ENCODE measurements around the gene PRDM16.

Gene PRDM16

DNA sequence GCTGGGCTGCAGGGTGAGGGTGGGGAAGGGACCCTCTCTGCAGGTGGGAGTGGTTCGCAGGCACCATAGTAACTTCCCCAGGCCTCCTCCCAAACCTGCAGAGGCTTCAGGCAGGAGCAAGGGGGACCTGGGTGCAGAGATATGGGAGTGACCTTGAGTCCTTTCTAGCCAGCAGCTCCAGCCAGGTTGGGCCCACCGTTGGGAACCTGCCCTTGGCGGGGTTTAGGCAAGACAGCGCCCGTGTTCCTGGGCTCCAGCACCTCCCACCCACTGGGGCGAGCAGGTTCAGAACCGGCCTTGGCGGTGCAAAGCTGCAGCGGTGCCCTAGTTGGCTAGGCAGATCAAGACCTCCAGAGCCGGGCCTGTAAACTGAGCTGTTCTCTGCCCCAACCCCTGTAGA lies 2.2 kb upstream of the PRDM16 start:
- no peak for ATAC-seq
- no peak for TF ChIP-seq SNAI2 (CRISPR knock-in tag; IDR thresholded peaks at IDR 0.05)
- no peak for TF ChIP-seq RARB (CRISPR knock-in tag; IDR thresholded peaks at IDR 0.05)
- TF ChIP-seq BACH2 (CRISPR knock-in tag; IDR thresholded peaks at IDR 0.05; ENCODE audit: borderline replicate concordance): no peak
- TF ChIP-seq GLIS3 (CRISPR knock-in tag; IDR thresholded peaks at IDR 0.05): no peak
- TF ChIP-seq ISL1 (CRISPR knock-in tag; IDR thresholded peaks at IDR 0.05): no peak
- TF ChIP-seq TOX (CRISPR knock-in tag; IDR thresholded peaks at IDR 0.05; ENCODE audit: borderline replicate concordance): no peak
- TF ChIP-seq, protein P1, sequence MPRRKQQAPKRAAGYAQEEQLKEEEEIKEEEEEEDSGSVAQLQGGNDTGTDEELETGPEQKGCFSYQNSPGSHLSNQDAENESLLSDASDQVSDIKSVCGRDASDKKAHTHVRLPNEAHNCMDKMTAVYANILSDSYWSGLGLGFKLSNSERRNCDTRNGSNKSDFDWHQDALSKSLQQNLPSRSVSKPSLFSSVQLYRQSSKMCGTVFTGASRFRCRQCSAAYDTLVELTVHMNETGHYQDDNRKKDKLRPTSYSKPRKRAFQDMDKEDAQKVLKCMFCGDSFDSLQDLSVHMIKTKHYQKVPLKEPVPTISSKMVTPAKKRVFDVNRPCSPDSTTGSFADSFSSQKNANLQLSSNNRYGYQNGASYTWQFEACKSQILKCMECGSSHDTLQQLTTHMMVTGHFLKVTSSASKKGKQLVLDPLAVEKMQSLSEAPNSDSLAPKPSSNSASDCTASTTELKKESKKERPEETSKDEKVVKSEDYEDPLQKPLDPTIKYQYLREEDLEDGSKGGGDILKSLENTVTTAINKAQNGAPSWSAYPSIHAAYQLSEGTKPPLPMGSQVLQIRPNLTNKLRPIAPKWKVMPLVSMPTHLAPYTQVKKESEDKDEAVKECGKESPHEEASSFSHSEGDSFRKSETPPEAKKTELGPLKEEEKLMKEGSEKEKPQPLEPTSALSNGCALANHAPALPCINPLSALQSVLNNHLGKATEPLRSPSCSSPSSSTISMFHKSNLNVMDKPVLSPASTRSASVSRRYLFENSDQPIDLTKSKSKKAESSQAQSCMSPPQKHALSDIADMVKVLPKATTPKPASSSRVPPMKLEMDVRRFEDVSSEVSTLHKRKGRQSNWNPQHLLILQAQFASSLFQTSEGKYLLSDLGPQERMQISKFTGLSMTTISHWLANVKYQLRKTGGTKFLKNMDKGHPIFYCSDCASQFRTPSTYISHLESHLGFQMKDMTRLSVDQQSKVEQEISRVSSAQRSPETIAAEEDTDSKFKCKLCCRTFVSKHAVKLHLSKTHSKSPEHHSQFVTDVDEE (CRISPR knock-in tag; IDR thresholded peaks at IDR 0.05): no peak
- TF ChIP-seq, protein P2, sequence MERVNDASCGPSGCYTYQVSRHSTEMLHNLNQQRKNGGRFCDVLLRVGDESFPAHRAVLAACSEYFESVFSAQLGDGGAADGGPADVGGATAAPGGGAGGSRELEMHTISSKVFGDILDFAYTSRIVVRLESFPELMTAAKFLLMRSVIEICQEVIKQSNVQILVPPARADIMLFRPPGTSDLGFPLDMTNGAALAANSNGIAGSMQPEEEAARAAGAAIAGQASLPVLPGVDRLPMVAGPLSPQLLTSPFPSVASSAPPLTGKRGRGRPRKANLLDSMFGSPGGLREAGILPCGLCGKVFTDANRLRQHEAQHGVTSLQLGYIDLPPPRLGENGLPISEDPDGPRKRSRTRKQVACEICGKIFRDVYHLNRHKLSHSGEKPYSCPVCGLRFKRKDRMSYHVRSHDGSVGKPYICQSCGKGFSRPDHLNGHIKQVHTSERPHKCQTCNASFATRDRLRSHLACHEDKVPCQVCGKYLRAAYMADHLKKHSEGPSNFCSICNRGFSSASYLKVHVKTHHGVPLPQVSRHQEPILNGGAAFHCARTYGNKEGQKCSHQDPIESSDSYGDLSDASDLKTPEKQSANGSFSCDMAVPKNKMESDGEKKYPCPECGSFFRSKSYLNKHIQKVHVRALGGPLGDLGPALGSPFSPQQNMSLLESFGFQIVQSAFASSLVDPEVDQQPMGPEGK (CRISPR knock-in tag; IDR thresholded peaks at IDR 0.05; ENCODE audit: borderline replicate concordance): no peak
- no peak for TF ChIP-seq ZC3H10 (CRISPR knock-in tag; IDR thresholded peaks at IDR 0.05)
- no peak for TF ChIP-seq ZFP30 (CRISPR knock-in tag; IDR thresholded peaks at IDR 0.05)

DNA sequence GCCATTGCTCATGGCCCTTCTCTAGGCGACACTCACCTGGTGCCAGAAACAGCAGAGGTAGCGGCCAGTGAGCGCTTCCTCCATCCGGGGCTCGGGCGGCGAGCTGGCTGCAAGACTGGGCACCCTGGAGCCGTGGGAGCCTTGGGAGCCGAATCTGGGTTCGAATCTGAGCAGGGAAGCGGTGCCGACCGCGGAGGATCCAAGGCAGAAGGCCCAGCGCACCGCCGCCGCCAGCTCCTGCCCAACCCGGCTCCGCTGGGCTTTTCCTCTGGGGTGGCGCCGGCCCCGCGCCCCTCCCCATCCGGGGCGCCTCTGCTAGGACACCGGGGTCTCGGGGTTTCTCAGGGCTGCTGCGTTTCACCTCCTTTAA lies 1.7 kb upstream of the PRDM16 start:
- TF ChIP-seq ZNF70 (CRISPR knock-in tag; IDR thresholded peaks at IDR 0.05): no peak
- ATAC-seq: no peak

DNA sequence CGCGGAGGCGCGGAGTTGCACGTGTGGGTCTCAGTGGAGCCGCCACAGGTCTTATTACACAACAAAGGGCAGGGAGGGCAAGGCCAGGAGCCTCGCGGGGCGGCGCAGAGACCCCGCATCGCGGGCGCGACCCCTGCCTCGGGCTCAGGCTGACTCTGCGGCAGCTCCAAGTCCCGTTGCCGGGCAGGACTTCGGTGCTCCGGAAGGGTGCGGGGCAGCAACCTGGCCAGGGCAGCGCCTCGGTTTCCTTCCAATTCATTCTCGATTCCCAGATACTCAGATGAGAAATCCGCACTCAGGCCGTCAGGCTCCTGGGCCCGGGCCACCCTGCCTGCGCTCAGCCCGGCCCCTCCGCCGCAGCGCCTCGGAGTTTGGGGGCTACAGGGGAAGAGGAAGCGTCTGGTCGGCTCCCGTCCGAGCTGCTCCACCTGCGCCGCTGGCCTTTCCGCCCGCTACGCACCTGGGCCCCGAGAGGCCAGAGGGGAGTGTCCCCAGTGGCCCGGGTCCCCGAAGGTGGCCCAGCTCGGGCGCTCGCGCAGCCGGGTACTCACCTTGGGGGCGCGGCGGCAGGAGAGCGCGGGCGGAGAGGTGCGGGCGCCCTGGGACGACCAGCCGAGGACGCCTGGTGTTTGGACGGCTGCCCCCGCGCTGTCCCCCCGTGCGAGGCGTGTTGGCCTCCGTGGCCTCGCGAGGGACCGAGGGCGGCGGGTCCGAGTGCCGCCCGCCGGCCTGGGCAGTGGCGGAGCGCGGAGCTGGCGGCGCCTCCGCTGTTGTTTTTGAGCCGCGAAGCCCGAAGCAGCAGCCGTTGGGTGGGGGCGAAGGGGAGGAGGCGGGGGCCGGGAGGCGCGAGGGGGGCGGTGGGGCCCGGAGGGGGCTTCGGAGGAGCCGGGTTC lies 1.1 kb upstream of the PRDM16 start:
- TF ChIP-seq, protein P3, sequence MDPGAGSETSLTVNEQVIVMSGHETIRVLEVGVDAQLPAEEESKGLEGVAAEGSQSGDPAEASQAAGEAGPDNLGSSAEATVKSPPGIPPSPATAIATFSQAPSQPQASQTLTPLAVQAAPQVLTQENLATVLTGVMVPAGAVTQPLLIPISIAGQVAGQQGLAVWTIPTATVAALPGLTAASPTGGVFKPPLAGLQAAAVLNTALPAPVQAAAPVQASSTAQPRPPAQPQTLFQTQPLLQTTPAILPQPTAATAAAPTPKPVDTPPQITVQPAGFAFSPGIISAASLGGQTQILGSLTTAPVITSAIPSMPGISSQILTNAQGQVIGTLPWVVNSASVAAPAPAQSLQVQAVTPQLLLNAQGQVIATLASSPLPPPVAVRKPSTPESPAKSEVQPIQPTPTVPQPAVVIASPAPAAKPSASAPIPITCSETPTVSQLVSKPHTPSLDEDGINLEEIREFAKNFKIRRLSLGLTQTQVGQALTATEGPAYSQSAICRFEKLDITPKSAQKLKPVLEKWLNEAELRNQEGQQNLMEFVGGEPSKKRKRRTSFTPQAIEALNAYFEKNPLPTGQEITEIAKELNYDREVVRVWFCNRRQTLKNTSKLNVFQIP (CRISPR knock-in tag; IDR thresholded peaks at IDR 0.05; ENCODE audit: borderline replicate concordance, low read depth): no peak
- TF ChIP-seq RARB (CRISPR knock-in tag; IDR thresholded peaks at IDR 0.05): no peak
- TF ChIP-seq ZNF8 (CRISPR knock-in tag; IDR thresholded peaks at IDR 0.05): no peak
- TF ChIP-seq PPARA (CRISPR knock-in tag; IDR thresholded peaks at IDR 0.05; ENCODE audit: borderline replicate concordance): no peak
- TF ChIP-seq TCF4 (CRISPR knock-in tag; IDR thresholded peaks at IDR 0.05; ENCODE audit: borderline replicate concordance): no peak
- TF ChIP-seq ISL1 (CRISPR knock-in tag; IDR thresholded peaks at IDR 0.05): no peak
- no peak for TF ChIP-seq ESRRG (CRISPR knock-in tag; IDR thresholded peaks at IDR 0.05)
- no peak for TF ChIP-seq CSDC2 (CRISPR knock-in tag; IDR thresholded peaks at IDR 0.05)
- TF ChIP-seq, protein P4, sequence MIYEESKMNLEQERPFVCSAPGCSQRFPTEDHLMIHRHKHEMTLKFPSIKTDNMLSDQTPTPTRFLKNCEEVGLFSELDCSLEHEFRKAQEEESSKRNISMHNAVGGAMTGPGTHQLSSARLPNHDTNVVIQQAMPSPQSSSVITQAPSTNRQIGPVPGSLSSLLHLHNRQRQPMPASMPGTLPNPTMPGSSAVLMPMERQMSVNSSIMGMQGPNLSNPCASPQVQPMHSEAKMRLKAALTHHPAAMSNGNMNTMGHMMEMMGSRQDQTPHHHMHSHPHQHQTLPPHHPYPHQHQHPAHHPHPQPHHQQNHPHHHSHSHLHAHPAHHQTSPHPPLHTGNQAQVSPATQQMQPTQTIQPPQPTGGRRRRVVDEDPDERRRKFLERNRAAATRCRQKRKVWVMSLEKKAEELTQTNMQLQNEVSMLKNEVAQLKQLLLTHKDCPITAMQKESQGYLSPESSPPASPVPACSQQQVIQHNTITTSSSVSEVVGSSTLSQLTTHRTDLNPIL (CRISPR knock-in tag; IDR thresholded peaks at IDR 0.05; ENCODE audit: low read depth): no peak
- TF ChIP-seq TOX (CRISPR knock-in tag; IDR thresholded peaks at IDR 0.05; ENCODE audit: borderline replicate concordance): no peak
- TF ChIP-seq ZNF565 (CRISPR knock-in tag; conservative IDR thresholded peaks at IDR 0.05; ENCODE audit: low read depth): no peak
- TF ChIP-seq ZNF70 (CRISPR knock-in tag; IDR thresholded peaks at IDR 0.05): no peak
- no peak for TF ChIP-seq ZFP3 (CRISPR knock-in tag; IDR thresholded peaks at IDR 0.05)
- TF ChIP-seq, protein P2 (CRISPR knock-in tag; IDR thresholded peaks at IDR 0.05; ENCODE audit: borderline replicate concordance): no peak
- TF ChIP-seq, protein P5, sequence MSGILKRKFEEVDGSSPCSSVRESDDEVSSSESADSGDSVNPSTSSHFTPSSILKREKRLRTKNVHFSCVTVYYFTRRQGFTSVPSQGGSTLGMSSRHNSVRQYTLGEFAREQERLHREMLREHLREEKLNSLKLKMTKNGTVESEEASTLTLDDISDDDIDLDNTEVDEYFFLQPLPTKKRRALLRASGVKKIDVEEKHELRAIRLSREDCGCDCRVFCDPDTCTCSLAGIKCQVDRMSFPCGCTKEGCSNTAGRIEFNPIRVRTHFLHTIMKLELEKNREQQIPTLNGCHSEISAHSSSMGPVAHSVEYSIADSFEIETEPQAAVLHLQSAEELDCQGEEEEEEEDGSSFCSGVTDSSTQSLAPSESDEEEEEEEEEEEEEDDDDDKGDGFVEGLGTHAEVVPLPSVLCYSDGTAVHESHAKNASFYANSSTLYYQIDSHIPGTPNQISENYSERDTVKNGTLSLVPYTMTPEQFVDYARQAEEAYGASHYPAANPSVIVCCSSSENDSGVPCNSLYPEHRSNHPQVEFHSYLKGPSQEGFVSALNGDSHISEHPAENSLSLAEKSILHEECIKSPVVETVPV (CRISPR knock-in tag; IDR thresholded peaks at IDR 0.05): no peak
- TF ChIP-seq GLIS3 (CRISPR knock-in tag; IDR thresholded peaks at IDR 0.05): no peak
- TF ChIP-seq ARNTL (CRISPR knock-in tag; IDR thresholded peaks at IDR 0.05; ENCODE audit: borderline replicate concordance, low read depth): no peak
- no peak for TF ChIP-seq SNAI2 (CRISPR knock-in tag; IDR thresholded peaks at IDR 0.05)
- no peak for TF ChIP-seq ZC3H10 (CRISPR knock-in tag; IDR thresholded peaks at IDR 0.05)
- no peak for ATAC-seq
